ENCODE measurements around the gene CSNK2A2. TPM values are rescaled to one million over a fixed set of nuclear protein-coding genes. Genes with fewer than 3 reads are reported as not detected.

Gene CSNK2A2
- total and polyA plus RNA-seq, 10 of the 15 experiments (the other 5 are each of a cell fraction or from before 2014, with no cell fraction given) = 17.4 to 79.1 (median 29.4) TPM

DNA sequence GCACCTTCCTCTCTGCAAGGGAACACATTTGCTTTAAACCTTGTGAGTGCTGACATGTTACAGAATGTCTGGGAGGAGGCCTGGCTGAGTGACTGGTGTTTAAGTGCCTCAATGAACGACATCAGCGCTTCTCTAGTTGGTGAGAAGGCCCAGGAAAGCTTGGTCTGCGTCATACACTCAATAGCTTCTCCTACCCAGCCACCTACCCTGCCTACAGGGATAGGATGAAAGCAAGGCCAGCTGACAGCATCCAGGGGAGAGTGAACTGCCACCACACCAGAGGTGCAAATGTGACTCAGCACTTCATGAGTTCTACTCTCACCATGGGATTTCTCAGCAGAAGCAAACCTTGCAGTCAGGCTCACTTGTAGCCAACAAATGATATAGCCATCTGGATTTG, 37.1 kb downstream of the CSNK2A2 start:
- H3K36me3 ChIP-seq (ENCODE audit: control insufficient read depth in 2 of 2, insufficient read depth in 2 of 2, low read length in 1 of 2) = peaks cover 25 to 34% of the 10 kb centered on the region in 2 experiments; a peak in 3 of 4 replicates
- H2AFZ ChIP-seq (ENCODE audit: control insufficient read depth, low read depth, low read length) = no peak overlapping the region
- ChIA-PET CTCF (no interaction called here), POLR2A (no interaction called here), RAD21 (ENCODE audit: unreplicated experiment) (no interaction called here), SMC1A (ENCODE audit: uncharacterized antibody, unreplicated experiment) (interaction anchor here (0.6 to 1.2 kb wide), 2 partner anchors 27 to 33 kb away, joined by 3 read pairs; no protein-coding TSS in a partner anchor)
- intact Hi-C loops (cut with micrococcal nuclease; ENCODE audit: unreplicated experiment) (no loop called here), in situ Hi-C loops (cut with MboI) (no loop called here)
- H3K79me2 ChIP-seq (ENCODE audit: control insufficient read depth, insufficient read depth, low read length) = no peaks in the 10 kb centered on the region
- H3K4me1 ChIP-seq (ENCODE audit: control insufficient read depth, insufficient read depth, low read length) = no peaks in the 10 kb centered on the region
- H4K20me1 ChIP-seq (ENCODE audit: control insufficient read depth, insufficient read depth) = no peaks in the 10 kb centered on the region
- FAIRE-seq (no peak), ATAC-seq (no peak), DNase-seq (ENCODE audit: low read depth, low spot score) (no peak)
- H3K4me2 ChIP-seq (ENCODE audit: control insufficient read depth, insufficient read depth) = no peak overlapping the region
- no peaks in the 10 kb centered on the region for H3K9me3 ChIP-seq (replicated peaks; ENCODE audit: control insufficient read depth, insufficient read depth, low read length)
- TF ChIP-seq USF1 (IDR thresholded peaks at IDR 0.05; ENCODE audit: borderline replicate concordance, extremely low read length, insufficient read depth, low read depth, low read length) (no peak), ZBTB4 (CRISPR knock-in tag; IDR thresholded peaks at IDR 0.05) (no peak), TCF7 (IDR thresholded peaks at IDR 0.05; ENCODE audit: borderline replicate concordance) (no peak), HSF1 (IDR thresholded peaks at IDR 0.05; ENCODE audit: low read depth, low read length) (no peak), DPF2 (IDR thresholded peaks at IDR 0.05) (no peak), HDGF (IDR thresholded peaks at IDR 0.05) (no peak)
- TF ChIP-seq, protein P1, sequence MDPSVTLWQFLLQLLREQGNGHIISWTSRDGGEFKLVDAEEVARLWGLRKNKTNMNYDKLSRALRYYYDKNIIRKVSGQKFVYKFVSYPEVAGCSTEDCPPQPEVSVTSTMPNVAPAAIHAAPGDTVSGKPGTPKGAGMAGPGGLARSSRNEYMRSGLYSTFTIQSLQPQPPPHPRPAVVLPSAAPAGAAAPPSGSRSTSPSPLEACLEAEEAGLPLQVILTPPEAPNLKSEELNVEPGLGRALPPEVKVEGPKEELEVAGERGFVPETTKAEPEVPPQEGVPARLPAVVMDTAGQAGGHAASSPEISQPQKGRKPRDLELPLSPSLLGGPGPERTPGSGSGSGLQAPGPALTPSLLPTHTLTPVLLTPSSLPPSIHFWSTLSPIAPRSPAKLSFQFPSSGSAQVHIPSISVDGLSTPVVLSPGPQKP (IDR thresholded peaks at IDR 0.05; ENCODE audit: low read depth, low read length) = no peak
- TF ChIP-seq, protein P2, sequence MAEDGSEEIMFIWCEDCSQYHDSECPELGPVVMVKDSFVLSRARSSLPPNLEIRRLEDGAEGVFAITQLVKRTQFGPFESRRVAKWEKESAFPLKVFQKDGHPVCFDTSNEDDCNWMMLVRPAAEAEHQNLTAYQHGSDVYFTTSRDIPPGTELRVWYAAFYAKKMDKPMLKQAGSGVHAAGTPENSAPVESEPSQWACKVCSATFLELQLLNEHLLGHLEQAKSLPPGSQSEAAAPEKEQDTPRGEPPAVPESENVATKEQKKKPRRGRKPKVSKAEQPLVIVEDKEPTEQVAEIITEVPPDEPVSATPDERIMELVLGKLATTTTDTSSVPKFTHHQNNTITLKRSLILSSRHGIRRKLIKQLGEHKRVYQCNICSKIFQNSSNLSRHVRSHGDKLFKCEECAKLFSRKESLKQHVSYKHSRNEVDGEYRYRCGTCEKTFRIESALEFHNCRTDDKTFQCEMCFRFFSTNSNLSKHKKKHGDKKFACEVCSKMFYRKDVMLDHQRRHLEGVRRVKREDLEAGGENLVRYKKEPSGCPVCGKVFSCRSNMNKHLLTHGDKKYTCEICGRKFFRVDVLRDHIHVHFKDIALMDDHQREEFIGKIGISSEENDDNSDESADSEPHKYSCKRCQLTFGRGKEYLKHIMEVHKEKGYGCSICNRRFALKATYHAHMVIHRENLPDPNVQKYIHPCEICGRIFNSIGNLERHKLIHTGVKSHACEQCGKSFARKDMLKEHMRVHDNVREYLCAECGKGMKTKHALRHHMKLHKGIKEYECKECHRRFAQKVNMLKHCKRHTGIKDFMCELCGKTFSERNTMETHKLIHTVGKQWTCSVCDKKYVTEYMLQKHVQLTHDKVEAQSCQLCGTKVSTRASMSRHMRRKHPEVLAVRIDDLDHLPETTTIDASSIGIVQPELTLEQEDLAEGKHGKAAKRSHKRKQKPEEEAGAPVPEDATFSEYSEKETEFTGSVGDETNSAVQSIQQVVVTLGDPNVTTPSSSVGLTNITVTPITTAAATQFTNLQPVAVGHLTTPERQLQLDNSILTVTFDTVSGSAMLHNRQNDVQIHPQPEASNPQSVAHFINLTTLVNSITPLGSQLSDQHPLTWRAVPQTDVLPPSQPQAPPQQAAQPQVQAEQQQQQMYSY (CRISPR knock-in tag; IDR thresholded peaks at IDR 0.05) = no peak
- 82% methylated on average over 3 of the region's 3 CpGs for WGBS (ENCODE audit: insufficient coverage, insufficient replicate concordance, low lambda C conversion rate, missing lambda C conversion rate)
- no peak overlapping the region for H3K9ac ChIP-seq (ENCODE audit: control insufficient read depth, insufficient read depth, low read length)
- BruUV-seq (replicated peaks) = no TSS peak
- H3K4me3 ChIP-seq = no peak overlapping the region
- H3K27me3 ChIP-seq (replicated peaks in 1 of 2; ENCODE audit: control insufficient read depth in 2 of 2, insufficient read depth in 2 of 2, low read length in 1 of 2) = no peaks in the 10 kb centered on the region
- H3K27ac ChIP-seq (ENCODE audit: control insufficient read depth, insufficient read depth) = no peak overlapping the region

All from GM12878 (cell line).